ENCODE results near the gene ZNF385B.
A peak's percentile ranks its signal among the peaks of the same experiment; 100 is the strongest.
"Not testable (repeated sequence)": the region's sequence is repeated elsewhere in the genome, so short reads cannot be mapped to it uniquely, and the experiment has no call there.

ZNF385B gene

GRCh38 chr2:179458113-179458512 lies 403.3 kb downstream of the ZNF385B start:
- H2AFZ ChIP-seq (ENCODE audit: low read length, unreplicated experiment); H3K27me3 ChIP-seq (ENCODE audit: insufficient read depth, low read length); H3K79me2 ChIP-seq (ENCODE audit: control insufficient read depth, insufficient read depth, low read length, unreplicated experiment); H3K4me3 ChIP-seq (ENCODE audit: low read depth, low read length); H3K27ac ChIP-seq (ENCODE audit: low read depth, low read length): not testable (repeated sequence)
- peaks cover 41% of the 10 kb centered on the region for H3K4me1 ChIP-seq (ENCODE audit: control insufficient read depth, insufficient read depth, low read length, unreplicated experiment)
- H3K36me3 ChIP-seq (ENCODE audit: insufficient read depth, low read length), result peaks cover 23% of the 10 kb centered on the region

GRCh38 chr2:179455824-179456223 lies 405.6 kb downstream of the ZNF385B start:
- Histone ChIP-seq H3K79me2 (ENCODE audit: control insufficient read depth, insufficient read depth, low read length, unreplicated experiment) (no peaks in the 10 kb centered on the region), H2AFZ (ENCODE audit: low read length, unreplicated experiment) (no peak overlapping the region), H3K27me3 (ENCODE audit: insufficient read depth, low read length) (no peaks in the 10 kb centered on the region), H3K27ac (ENCODE audit: low read depth, low read length) (peak overlapping the region; percentile 87), H3K36me3 (ENCODE audit: insufficient read depth, low read length) (peaks cover 17% of the 10 kb centered on the region; the same call in 1 of the 2 replicates), H3K4me1 (ENCODE audit: control insufficient read depth, insufficient read depth, low read length, unreplicated experiment) (peaks cover 31% of the 10 kb centered on the region), H3K4me3 (ENCODE audit: low read depth, low read length) (no peak overlapping the region)

- Histone ChIP-seq H3K4me1 (ENCODE audit: control insufficient read depth, insufficient read depth, low read length, unreplicated experiment) (peaks cover 26% of the 10 kb centered on the region), H3K27me3 (ENCODE audit: insufficient read depth, low read length) (no peaks in the 10 kb centered on the region), H3K27ac (ENCODE audit: low read depth, low read length) (peak overlapping the region; percentile 87), H3K79me2 (ENCODE audit: control insufficient read depth, insufficient read depth, low read length, unreplicated experiment) (no peaks in the 10 kb centered on the region), H3K4me3 (ENCODE audit: low read depth, low read length) (no peak overlapping the region; the same call in 1 of the 2 replicates), H3K36me3 (ENCODE audit: insufficient read depth, low read length) (peaks cover 17% of the 10 kb centered on the region; the same call in 1 of the 2 replicates), H2AFZ (ENCODE audit: low read length, unreplicated experiment) (peak overlapping the region; percentile 70)
Measured at GRCh38 chr2:179455172-179455524, 406.3 kb downstream of the ZNF385B start.

GRCh38 chr2:179454443-179455171 lies 406.8 kb downstream of the ZNF385B start:
- Histone ChIP-seq H3K36me3 (ENCODE audit: insufficient read depth, low read length) (peaks cover 17% of the 10 kb centered on the region; the same call in 1 of the 2 replicates), H2AFZ (ENCODE audit: low read length, unreplicated experiment) (peak overlapping the region; percentile 70)

GRCh38 chr2:179449010-179449409 lies 412.4 kb downstream of the ZNF385B start:
- Histone ChIP-seq H3K27me3 (ENCODE audit: insufficient read depth, low read length) (no peaks in the 10 kb centered on the region), H3K4me1 (ENCODE audit: control insufficient read depth, insufficient read depth, low read length, unreplicated experiment) (peaks cover 4% of the 10 kb centered on the region), H3K79me2 (ENCODE audit: control insufficient read depth, insufficient read depth, low read length, unreplicated experiment) (no peaks in the 10 kb centered on the region), H3K4me3 (ENCODE audit: low read depth, low read length) (no peak overlapping the region), H3K27ac (ENCODE audit: low read depth, low read length) (no peak overlapping the region), H3K36me3 (ENCODE audit: insufficient read depth, low read length) (no peaks in the 10 kb centered on the region), H2AFZ (ENCODE audit: low read length, unreplicated experiment) (no peak overlapping the region)

More at GRCh38 chr2:179454443-179455171, 406.8 kb downstream of the ZNF385B start:
- H3K4me1 ChIP-seq (ENCODE audit: control insufficient read depth, insufficient read depth, low read length, unreplicated experiment), result peaks cover 24% of the 10 kb centered on the region
- H3K79me2 ChIP-seq (ENCODE audit: control insufficient read depth, insufficient read depth, low read length, unreplicated experiment), result no peaks in the 10 kb centered on the region
- peak overlapping the region; percentile 87 for H3K27ac ChIP-seq (ENCODE audit: low read depth, low read length)
- no peak overlapping the region; the same call in 1 of the 2 replicates for H3K4me3 ChIP-seq (ENCODE audit: low read depth, low read length)
- no peaks in the 10 kb centered on the region for H3K27me3 ChIP-seq (ENCODE audit: insufficient read depth, low read length)

GRCh38 chr2:179447839-179448447 lies 413.5 kb downstream of the ZNF385B start:
- Histone ChIP-seq H3K27me3 (ENCODE audit: insufficient read depth, low read length) (no peaks in the 10 kb centered on the region), H3K79me2 (ENCODE audit: control insufficient read depth, insufficient read depth, low read length, unreplicated experiment) (no peaks in the 10 kb centered on the region), H3K4me3 (ENCODE audit: low read depth, low read length) (no peak overlapping the region), H3K4me1 (ENCODE audit: control insufficient read depth, insufficient read depth, low read length, unreplicated experiment) (no peaks in the 10 kb centered on the region), H2AFZ (ENCODE audit: low read length, unreplicated experiment) (no peak overlapping the region), H3K27ac (ENCODE audit: low read depth, low read length) (no peak overlapping the region), H3K36me3 (ENCODE audit: insufficient read depth, low read length) (no peaks in the 10 kb centered on the region)

- H3K36me3 ChIP-seq (ENCODE audit: insufficient read depth, low read length), result no peaks in the 10 kb centered on the region
- H2AFZ ChIP-seq (ENCODE audit: low read length, unreplicated experiment), result no peak overlapping the region
- no peak overlapping the region for H3K4me3 ChIP-seq (ENCODE audit: low read depth, low read length)
- H3K4me1 ChIP-seq (ENCODE audit: control insufficient read depth, insufficient read depth, low read length, unreplicated experiment), result no peaks in the 10 kb centered on the region
- H3K27me3 ChIP-seq (ENCODE audit: insufficient read depth, low read length), result no peaks in the 10 kb centered on the region
- no peak overlapping the region for H3K27ac ChIP-seq (ENCODE audit: low read depth, low read length)
- no peaks in the 10 kb centered on the region for H3K79me2 ChIP-seq (ENCODE audit: control insufficient read depth, insufficient read depth, low read length, unreplicated experiment)
Measured at GRCh38 chr2:179447421-179447820, 414.0 kb downstream of the ZNF385B start.

- Histone ChIP-seq H2AFZ (ENCODE audit: low read length, unreplicated experiment) (no peak overlapping the region), H3K36me3 (ENCODE audit: insufficient read depth, low read length) (no peaks in the 10 kb centered on the region), H3K79me2 (ENCODE audit: control insufficient read depth, insufficient read depth, low read length, unreplicated experiment) (no peaks in the 10 kb centered on the region), H3K27me3 (ENCODE audit: insufficient read depth, low read length) (no peaks in the 10 kb centered on the region), H3K27ac (ENCODE audit: low read depth, low read length) (no peak overlapping the region), H3K4me1 (ENCODE audit: control insufficient read depth, insufficient read depth, low read length, unreplicated experiment) (no peaks in the 10 kb centered on the region), H3K4me3 (ENCODE audit: low read depth, low read length) (no peak overlapping the region)
Measured at GRCh38 chr2:179446476-179447141, 414.8 kb downstream of the ZNF385B start.

- H3K27ac ChIP-seq (ENCODE audit: low read depth, low read length), result no peak overlapping the region
Measured at GRCh38 chr2:179444056-179444455, 417.4 kb downstream of the ZNF385B start.

GRCh38 chr2:179443180-179443579 lies 418.2 kb downstream of the ZNF385B start:
- H3K27me3 ChIP-seq (ENCODE audit: insufficient read depth, low read length), result no peaks in the 10 kb centered on the region
- H3K79me2 ChIP-seq (ENCODE audit: control insufficient read depth, insufficient read depth, low read length, unreplicated experiment), result no peaks in the 10 kb centered on the region
- no peaks in the 10 kb centered on the region for H3K36me3 ChIP-seq (ENCODE audit: insufficient read depth, low read length)
- no peaks in the 10 kb centered on the region for H3K4me1 ChIP-seq (ENCODE audit: control insufficient read depth, insufficient read depth, low read length, unreplicated experiment)
- no peak overlapping the region for H2AFZ ChIP-seq (ENCODE audit: low read length, unreplicated experiment)
- H3K27ac ChIP-seq (ENCODE audit: low read depth, low read length), result no peak overlapping the region
- H3K4me3 ChIP-seq (ENCODE audit: low read depth, low read length), result no peak overlapping the region

More at GRCh38 chr2:179444056-179444455, 417.4 kb downstream of the ZNF385B start:
- H3K4me3 ChIP-seq (ENCODE audit: low read depth, low read length), result no peak overlapping the region
- H3K36me3 ChIP-seq (ENCODE audit: insufficient read depth, low read length), result no peaks in the 10 kb centered on the region
- H3K4me1 ChIP-seq (ENCODE audit: control insufficient read depth, insufficient read depth, low read length, unreplicated experiment), result no peaks in the 10 kb centered on the region
- no peak overlapping the region for H2AFZ ChIP-seq (ENCODE audit: low read length, unreplicated experiment)
- H3K79me2 ChIP-seq (ENCODE audit: control insufficient read depth, insufficient read depth, low read length, unreplicated experiment), result no peaks in the 10 kb centered on the region
- H3K27me3 ChIP-seq (ENCODE audit: insufficient read depth, low read length), result no peaks in the 10 kb centered on the region

Measured in ACC112 (cell line).